SU-DHL-6 (cell line): Measurements from ENCODE around the gene GMDS.

Experiments
- H2AFZ ChIP-seq: fragments of 200-600 bp; sonication (generic); 2 replicates; pipeline ENCODE4 v1.6.1; 2014; ENCODE audit warnings: low read depth, mild to moderate bottlenecking, moderate library complexity, mixed read lengths, antibody characterized with exemption, low read length; ENCODE audit not compliant: severe bottlenecking
- H3F3A ChIP-seq: fragments of 200-600 bp; shearing (Covaris generic); 2 replicates; pipeline ENCODE4 v1.6.0; 2016; ENCODE audit warnings: antibody characterized with exemption, mild to moderate bottlenecking; ENCODE audit not compliant: insufficient read depth
- H3K27ac ChIP-seq: fragments of 200-600 bp; sonication (generic); 2 replicates; pipeline ENCODE4 v1.5.1; 2016; ENCODE audit warnings: low read depth, mild to moderate bottlenecking, low read length, moderate library complexity, mixed read lengths
- H3K27me3 ChIP-seq: fragments of 200-600 bp; sonication (generic), shearing (Covaris generic); 2 replicates; pipeline ENCODE4 v1.6.0; 2014; ENCODE audit warnings: mild to moderate bottlenecking, low read length
- H3K36me3 ChIP-seq: fragments of 200-600 bp; sonication (generic); 2 replicates; pipeline ENCODE4 v1.6.1; 2014; ENCODE audit warnings: mild to moderate bottlenecking, low read length, mixed read lengths
- H3K4me2 ChIP-seq: fragments of 300-600, 200-600 bp; shearing (Covaris generic), sonication (generic); 2 replicates; pipeline ENCODE4 v1.6.0; 2014; ENCODE audit warnings: low read length, low read depth, mild to moderate bottlenecking; ENCODE audit not compliant: poor library complexity, severe bottlenecking
- H3K4me3 ChIP-seq: fragments of 200-600 bp; sonication (generic); 2 replicates; pipeline ENCODE4 v1.5.1; 2014; ENCODE audit warnings: antibody characterized with exemption, low read length, mild to moderate bottlenecking, mixed read lengths; ENCODE audit not compliant: insufficient read depth, poor library complexity, severe bottlenecking
- H3K79me2 ChIP-seq: fragments of 200-600 bp; sonication (generic); 2 replicates; pipeline ENCODE4 v1.6.1; 2014; ENCODE audit warnings: mild to moderate bottlenecking, low read length, moderate library complexity; ENCODE audit not compliant: insufficient read depth
- H3K9ac ChIP-seq: fragments of 200-600 bp; sonication (generic); 2 replicates; pipeline ENCODE4 v1.7.0; 2014; ENCODE audit warnings: mild to moderate bottlenecking, low read length
- H3K9me2 ChIP-seq: fragments of 200-600 bp; sonication (generic); replicated peaks from 2 replicates; pipeline ENCODE4 v1.6.1; 2014; ENCODE audit warnings: low read length; ENCODE audit not compliant: insufficient read depth
- H3K9me3 ChIP-seq: fragments of 200-600 bp; sonication (generic); 2 replicates; pipeline ENCODE4 v1.6.1; 2014; ENCODE audit warnings: low read length, mixed read lengths; ENCODE audit not compliant: insufficient read depth
- H4K20me1 ChIP-seq: fragments of 200-600 bp; sonication (generic); 2 replicates; pipeline ENCODE4 v1.6.1; 2014; ENCODE audit warnings: low read depth, mild to moderate bottlenecking, antibody characterized with exemption, low read length, moderate library complexity, mixed read lengths
- CTCF ChIP-seq: fragments of 200-600 bp; sonication (generic); IDR thresholded peaks from one replicate; pipeline ENCODE4 v1.5.1; 2017; ENCODE audit warnings: antibody characterized with exemption, mild to moderate bottlenecking, low read length, moderate library complexity; ENCODE audit not compliant: insufficient read depth, poor library complexity, severe bottlenecking
- EZH2phosphoT487 ChIP-seq: fragments of 200-600 bp; sonication (generic), shearing (Covaris generic); conservative IDR thresholded peaks from 2 replicates; pipeline ENCODE4 v1.6.1; 2018; ENCODE audit warnings: mild to moderate bottlenecking, antibody characterized with exemption, low read length, moderate library complexity, mixed read lengths

GMDS gene

GRCh38 chr6:1665214-1665613 lies 580.2 kb downstream of the GMDS start:
- peak overlapping the region; percentile 8; the same call in 1 of the 2 replicates for H3K9ac ChIP-seq
- H3K9me3 ChIP-seq = no peaks in the 10 kb centered on the region
- no peak overlapping the region for H3K4me3 ChIP-seq
- H3K4me2 ChIP-seq = peak overlapping the region; percentile 42
- no peak overlapping the region for H2AFZ ChIP-seq
- H4K20me1 ChIP-seq = no peaks in the 10 kb centered on the region
- H3K36me3 ChIP-seq = no peaks in the 10 kb centered on the region
- H3F3A ChIP-seq = no peaks in the 10 kb centered on the region
- peak overlapping the region; percentile 38 for H3K27ac ChIP-seq
- no peaks in the 10 kb centered on the region for H3K27me3 ChIP-seq
- H3K9me2 ChIP-seq = no peaks in the 10 kb centered on the region
- TF ChIP-seq CTCF (no peak), EZH2phosphoT487 (no peak)
- no peaks in the 10 kb centered on the region for H3K79me2 ChIP-seq

GRCh38 chr6:1664329-1664728 lies 581.1 kb downstream of the GMDS start:
- H4K20me1 ChIP-seq = no peaks in the 10 kb centered on the region
- TF ChIP-seq CTCF (no peak), EZH2phosphoT487 (no peak)

GRCh38 chr6:1663511-1663910 lies 581.9 kb downstream of the GMDS start:
- Histone ChIP-seq H3K27ac (no peak overlapping the region), H4K20me1 (no peaks in the 10 kb centered on the region), H3K79me2 (no peaks in the 10 kb centered on the region), H3K9me3 (no peaks in the 10 kb centered on the region), H3K36me3 (no peaks in the 10 kb centered on the region), H3K9ac (no peak overlapping the region), H3F3A (no peaks in the 10 kb centered on the region), H3K4me3 (no peak overlapping the region), H3K4me2 (no peak overlapping the region), H3K9me2 (no peaks in the 10 kb centered on the region), H3K27me3 (no peaks in the 10 kb centered on the region), H2AFZ (no peak overlapping the region)
- TF ChIP-seq CTCF = no peak
- no peak for TF ChIP-seq EZH2phosphoT487

More at GRCh38 chr6:1664329-1664728, 581.1 kb downstream of the GMDS start:
- no peaks in the 10 kb centered on the region for H3F3A ChIP-seq
- H3K9ac ChIP-seq = no peak overlapping the region
- H3K36me3 ChIP-seq = no peaks in the 10 kb centered on the region
- no peaks in the 10 kb centered on the region for H3K79me2 ChIP-seq
- H3K9me3 ChIP-seq = no peaks in the 10 kb centered on the region
- H2AFZ ChIP-seq = no peak overlapping the region
- no peaks in the 10 kb centered on the region for H3K9me2 ChIP-seq
- no peak overlapping the region for H3K4me3 ChIP-seq
- H3K27ac ChIP-seq = no peak overlapping the region
- H3K27me3 ChIP-seq = no peaks in the 10 kb centered on the region
- no peak overlapping the region for H3K4me2 ChIP-seq
